ENCODE data around the gene NFKB1.
A peak's percentile ranks its signal among the peaks of the same experiment; 100 is the strongest.

NFKB1 gene

DNA sequence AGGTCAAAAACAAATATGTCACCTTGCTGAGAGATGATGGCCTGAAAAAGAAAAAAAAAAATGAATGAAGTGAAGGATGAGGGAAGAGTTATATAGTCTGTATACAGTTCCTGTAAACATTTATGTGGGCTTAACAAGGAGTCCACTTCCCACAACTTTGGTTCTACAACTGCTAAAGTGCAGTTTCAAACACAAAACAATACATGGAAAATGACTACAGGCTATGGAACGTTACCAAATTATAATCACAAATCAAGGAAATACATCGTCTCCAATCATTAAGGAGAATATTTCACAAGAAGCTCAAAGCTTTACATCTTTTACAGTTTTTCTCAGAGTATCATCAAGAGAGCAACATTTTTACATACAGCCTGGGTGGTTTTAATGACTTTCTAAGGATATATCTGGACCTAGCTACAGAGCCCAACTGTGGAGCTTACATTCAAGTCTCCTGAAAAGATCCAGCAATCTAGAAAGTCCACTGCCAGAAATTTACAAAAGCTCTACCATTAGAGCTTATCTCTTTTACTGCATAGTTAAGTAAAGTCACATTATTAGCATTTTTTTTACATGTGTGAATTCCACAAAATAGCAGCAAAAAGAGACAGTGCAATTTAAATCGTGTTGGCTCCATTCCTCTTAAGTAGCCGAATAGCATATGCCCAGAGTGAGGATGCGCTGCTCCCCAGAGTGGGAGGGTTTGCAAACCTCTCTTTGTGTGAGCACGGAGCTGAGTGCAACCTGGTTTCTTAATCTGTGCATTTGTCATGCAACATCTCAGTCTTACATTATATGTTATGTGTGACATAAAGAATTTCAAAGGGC, 131.3 kb downstream of the NFKB1 start:
- DNase-seq: no peak

GRCh38 chr4:102633100-102633499, 131.9 kb downstream of the NFKB1 start:
- no peak for DNase-seq

DNA sequence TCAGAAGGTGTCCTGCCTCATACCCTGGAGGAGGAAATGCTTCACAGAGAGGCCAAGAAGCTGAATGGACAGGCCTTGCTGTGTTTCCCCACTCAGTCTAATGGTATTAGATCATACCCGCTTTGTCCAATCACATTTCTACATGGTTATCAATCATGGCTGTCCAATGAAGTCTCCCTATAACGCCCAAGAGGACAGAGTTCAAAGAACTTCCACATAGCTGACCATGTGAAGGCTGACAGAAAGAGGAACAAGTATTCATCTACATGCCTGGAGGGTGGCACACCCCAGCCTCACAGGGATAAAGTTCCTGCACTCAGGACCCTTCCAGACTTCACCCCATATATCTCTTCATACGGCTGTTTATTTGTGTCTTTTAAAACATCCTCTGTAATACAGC, 136.2 kb downstream of the NFKB1 start:
- DNase-seq: no peak

GRCh38 chr4:102638621-102639020, 137.5 kb downstream of the NFKB1 start:
- no peak for DNase-seq

- DNase-seq: no peak
Measured at GRCh38 chr4:102639598-102639997, 138.4 kb downstream of the NFKB1 start.

GRCh38 chr4:102640669-102641068, 139.5 kb downstream of the NFKB1 start:
- DNase-seq: no peak

- no peak for DNase-seq
Measured at GRCh38 chr4:102641793-102642192, 140.6 kb downstream of the NFKB1 start.

DNA sequence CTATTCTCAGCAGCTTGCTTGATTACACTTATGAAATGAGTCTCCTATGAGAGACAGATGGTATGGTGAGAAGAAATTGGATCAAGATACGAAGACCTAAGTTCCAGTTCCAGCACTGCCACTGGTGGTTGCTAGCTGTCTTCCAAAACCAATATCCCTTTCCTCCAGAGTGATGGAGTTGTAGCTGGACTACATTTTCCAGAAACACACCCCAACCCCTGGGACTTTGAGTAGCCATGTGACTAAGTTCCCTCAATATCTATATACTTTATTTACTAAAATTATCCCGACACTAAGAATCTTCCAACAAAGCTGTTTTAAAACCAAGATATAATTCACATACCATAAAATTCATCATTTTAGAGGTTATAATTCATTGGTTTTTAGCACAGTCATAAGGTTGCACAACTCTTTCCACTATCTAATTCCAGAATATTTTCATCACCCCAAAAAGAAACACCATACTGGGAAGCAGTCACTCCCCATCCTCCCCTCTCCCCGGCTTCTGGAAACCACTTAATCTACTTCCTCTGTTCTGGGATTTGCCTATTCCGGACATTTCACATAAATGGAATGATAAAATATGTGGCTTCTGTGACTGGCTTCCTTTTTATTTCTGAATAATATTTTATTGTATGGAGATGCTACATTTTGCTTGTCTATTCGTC, 141.6 kb downstream of the NFKB1 start:
- DNase-seq: no peak

DNA sequence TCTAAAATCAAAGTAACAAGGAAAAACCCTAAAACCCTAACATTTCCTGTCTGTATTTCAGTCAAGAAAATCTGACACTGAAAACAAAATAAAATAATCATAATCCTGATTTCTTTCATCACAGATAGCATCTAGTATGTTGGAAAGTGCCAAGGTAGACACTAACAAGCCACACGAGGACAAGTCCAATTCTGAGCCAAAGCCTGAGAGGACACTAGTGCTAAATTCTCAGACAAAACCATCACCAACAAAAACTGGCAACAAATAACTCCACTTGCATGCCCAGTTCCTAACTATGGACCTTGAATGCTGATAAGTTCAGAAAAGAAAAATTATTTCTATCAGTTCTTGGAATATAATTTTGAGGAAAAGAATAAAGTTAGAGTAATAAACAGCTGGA, 146.0 kb downstream of the NFKB1 start:
- DNase-seq: no peak

DNA sequence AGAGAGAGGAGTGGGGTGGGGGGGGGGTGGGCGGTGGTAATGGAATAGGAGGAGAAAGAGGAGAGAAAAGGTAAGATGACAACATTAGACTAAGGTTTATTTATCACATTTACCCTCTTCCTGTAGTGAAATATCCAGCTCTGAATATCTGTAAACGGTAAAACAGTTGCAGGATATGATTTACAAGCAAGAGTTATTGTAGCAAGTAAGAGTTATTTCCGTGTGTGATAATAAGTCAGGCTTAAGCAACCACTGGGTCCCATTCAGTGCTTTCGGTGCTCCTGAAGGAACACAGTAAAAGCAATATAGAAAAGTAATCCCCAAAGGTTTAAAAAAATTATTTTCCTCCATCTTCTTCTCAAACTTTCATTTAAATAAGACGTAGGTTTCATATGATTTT, 156.0 kb downstream of the NFKB1 start:
- DNase-seq: no peak

DNA sequence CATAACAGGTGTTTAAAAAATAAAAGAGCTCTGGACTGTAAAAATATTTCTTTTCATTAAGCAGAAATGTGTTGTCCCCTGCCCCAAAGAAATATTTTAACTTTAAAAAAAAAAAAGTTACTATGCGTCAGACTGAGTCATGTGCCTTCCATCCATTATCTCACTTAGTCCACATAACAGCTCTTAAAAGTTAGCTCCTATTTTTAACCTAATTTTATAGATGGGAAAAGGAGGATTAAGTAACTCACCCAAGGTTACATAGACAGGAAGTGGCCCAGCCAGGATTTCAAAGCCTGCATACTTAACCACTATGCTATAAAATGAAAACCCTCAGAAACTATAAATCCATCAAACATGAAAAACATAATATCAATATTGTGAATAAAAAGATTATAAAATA, 161.9 kb downstream of the NFKB1 start:
- DNase-seq: no peak

DNA sequence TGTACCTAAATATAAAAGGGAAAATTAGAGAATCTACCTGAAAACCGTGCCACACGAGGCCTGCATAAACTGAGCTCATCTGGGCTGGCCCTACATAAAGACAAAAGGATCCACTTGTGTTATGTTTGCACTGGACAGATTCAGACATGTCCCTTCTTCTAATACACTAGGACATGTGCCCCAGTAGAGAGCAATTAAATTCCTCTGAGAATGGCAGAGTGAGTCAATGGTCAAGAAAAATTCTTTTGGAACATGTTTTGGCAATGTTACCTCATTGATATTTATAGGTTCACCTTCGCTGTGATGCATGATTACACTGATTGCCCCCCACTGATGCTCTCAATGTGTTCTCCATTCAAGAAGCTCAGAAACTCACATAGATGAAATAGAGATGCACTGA, 164.4 kb downstream of the NFKB1 start:
- DNase-seq: peak; percentile 47
